Measurements from ENCODE around the gene FXYD2.

GRCh38 chr11:117831661-117832415 is 7.3 kb upstream of the FXYD2 start:
- TF ChIP-seq CTCF (IDR thresholded peaks at IDR 0.05; ENCODE audit: extremely low read depth in 1 of 2, insufficient read depth in 1 of 2, low read depth in 1 of 2, low read length in 2 of 2) (no peak), POLR2A (IDR thresholded peaks at IDR 0.05; ENCODE audit: low read depth, low read length) (no peak)

All from endothelial cell of umbilical vein (primary cell).